ENCODE data around the gene ZNF496.

The ZNF496 gene

GRCh38 chr1:247330548-247331171 is 1.0 kb downstream of the ZNF496 start:
- Histone ChIP-seq H2AFZ (ENCODE audit: low read length) (peak overlapping the region; percentile 98), H3K36me3 (replicated peaks; ENCODE audit: insufficient read depth, low read length) (no peaks in the 10 kb centered on the region), H3K9me3 (replicated peaks; ENCODE audit: insufficient read depth, low read length) (no peaks in the 10 kb centered on the region), H3K27ac (ENCODE audit: low read length) (no peak overlapping the region), H3K4me1 (ENCODE audit: low read length) (0 out of 2 replicates have a peak, but pooled peaks cover 5% of the 10 kb centered on the region), H3F3A (ENCODE audit: insufficient read depth, low read length) (no peaks in the 10 kb centered on the region), H4K20me1 (ENCODE audit: insufficient read depth, low read length) (no peaks in the 10 kb centered on the region), H3K4me3 (ENCODE audit: low read length) (peak overlapping the region; percentile 89), H3K9me2 (replicated peaks; ENCODE audit: insufficient read depth, low read length) (no peaks in the 10 kb centered on the region), H3K79me2 (ENCODE audit: low read length) (peaks cover 6% of the 10 kb centered on the region; the same call in 1 of the 2 replicates), H3K27me3 (replicated peaks; ENCODE audit: insufficient read depth, low read length) (no peaks in the 10 kb centered on the region), H3K4me2 (ENCODE audit: low read depth, low read length) (peak overlapping the region; percentile 79), H3K9ac (ENCODE audit: low read length) (peak overlapping the region; percentile 82)
- TF ChIP-seq, protein P1, sequence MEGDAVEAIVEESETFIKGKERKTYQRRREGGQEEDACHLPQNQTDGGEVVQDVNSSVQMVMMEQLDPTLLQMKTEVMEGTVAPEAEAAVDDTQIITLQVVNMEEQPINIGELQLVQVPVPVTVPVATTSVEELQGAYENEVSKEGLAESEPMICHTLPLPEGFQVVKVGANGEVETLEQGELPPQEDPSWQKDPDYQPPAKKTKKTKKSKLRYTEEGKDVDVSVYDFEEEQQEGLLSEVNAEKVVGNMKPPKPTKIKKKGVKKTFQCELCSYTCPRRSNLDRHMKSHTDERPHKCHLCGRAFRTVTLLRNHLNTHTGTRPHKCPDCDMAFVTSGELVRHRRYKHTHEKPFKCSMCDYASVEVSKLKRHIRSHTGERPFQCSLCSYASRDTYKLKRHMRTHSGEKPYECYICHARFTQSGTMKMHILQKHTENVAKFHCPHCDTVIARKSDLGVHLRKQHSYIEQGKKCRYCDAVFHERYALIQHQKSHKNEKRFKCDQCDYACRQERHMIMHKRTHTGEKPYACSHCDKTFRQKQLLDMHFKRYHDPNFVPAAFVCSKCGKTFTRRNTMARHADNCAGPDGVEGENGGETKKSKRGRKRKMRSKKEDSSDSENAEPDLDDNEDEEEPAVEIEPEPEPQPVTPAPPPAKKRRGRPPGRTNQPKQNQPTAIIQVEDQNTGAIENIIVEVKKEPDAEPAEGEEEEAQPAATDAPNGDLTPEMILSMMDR (IDR thresholded peaks at IDR 0.05; ENCODE audit: low read length), result no peak
- TF ChIP-seq EZH2phosphoT487 (IDR thresholded peaks at IDR 0.05; ENCODE audit: low read length) (no peak), EZH2 (optimal IDR thresholded peaks at IDR 0.05; ENCODE audit: low read depth, low read length) (no peak)
- no peak for DNase-seq

DNA sequence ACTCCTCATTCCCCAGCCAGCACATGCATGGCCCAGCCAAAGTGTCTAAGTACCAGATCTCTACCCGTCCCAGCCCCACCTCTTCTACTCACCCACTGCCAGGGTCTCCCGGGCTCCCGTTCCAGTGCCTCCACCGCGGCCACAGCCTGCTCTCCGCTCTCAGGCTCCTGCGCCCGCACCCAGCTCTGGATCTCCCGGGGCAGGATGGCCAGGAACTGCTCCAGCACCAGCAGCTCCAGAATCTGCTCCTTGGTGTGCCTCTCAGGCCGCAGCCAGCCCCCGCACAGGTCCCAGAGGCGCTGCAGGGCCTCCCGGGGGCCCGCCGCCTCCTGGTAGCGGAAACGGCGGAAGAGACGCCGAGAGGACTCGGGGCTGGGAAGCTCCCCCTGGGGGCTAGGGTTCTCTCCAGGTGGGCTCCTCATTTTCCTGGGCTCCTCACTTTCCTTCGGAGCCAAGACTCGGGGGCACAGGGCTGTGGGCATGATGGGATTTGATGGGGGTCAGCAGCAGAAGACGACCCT is 2.5 kb downstream of the ZNF496 start:
- TF ChIP-seq, protein P1 (IDR thresholded peaks at IDR 0.05; ENCODE audit: low read length), result no peak
- TF ChIP-seq EZH2 (optimal IDR thresholded peaks at IDR 0.05; ENCODE audit: low read depth, low read length), result no peak
- TF ChIP-seq EZH2phosphoT487 (IDR thresholded peaks at IDR 0.05; ENCODE audit: low read length), result no peak
- H3K9me3 ChIP-seq (replicated peaks; ENCODE audit: insufficient read depth, low read length), result no peaks in the 10 kb centered on the region
- H3K4me2 ChIP-seq (ENCODE audit: low read depth, low read length), result no peak overlapping the region
- H3K27me3 ChIP-seq (replicated peaks; ENCODE audit: insufficient read depth, low read length), result no peaks in the 10 kb centered on the region
- no peaks in the 10 kb centered on the region for H3K36me3 ChIP-seq (replicated peaks; ENCODE audit: insufficient read depth, low read length)
- H4K20me1 ChIP-seq (ENCODE audit: insufficient read depth, low read length), result no peaks in the 10 kb centered on the region
- H2AFZ ChIP-seq (ENCODE audit: low read length), result no peak overlapping the region
- H3K79me2 ChIP-seq (ENCODE audit: low read length), result peaks cover 6% of the 10 kb centered on the region; the same call in 1 of the 2 replicates
- H3K9ac ChIP-seq (ENCODE audit: low read length), result no peak overlapping the region
- no peaks in the 10 kb centered on the region for H3K9me2 ChIP-seq (replicated peaks; ENCODE audit: insufficient read depth, low read length)
- H3K27ac ChIP-seq (ENCODE audit: low read length), result no peak overlapping the region
- H3F3A ChIP-seq (ENCODE audit: insufficient read depth, low read length), result no peaks in the 10 kb centered on the region
- no peak for DNase-seq
- H3K4me1 ChIP-seq (ENCODE audit: low read length), result 0 out of 2 replicates have a peak, but pooled peaks cover 5% of the 10 kb centered on the region
- H3K4me3 ChIP-seq (ENCODE audit: low read length), result no peak overlapping the region

DNA sequence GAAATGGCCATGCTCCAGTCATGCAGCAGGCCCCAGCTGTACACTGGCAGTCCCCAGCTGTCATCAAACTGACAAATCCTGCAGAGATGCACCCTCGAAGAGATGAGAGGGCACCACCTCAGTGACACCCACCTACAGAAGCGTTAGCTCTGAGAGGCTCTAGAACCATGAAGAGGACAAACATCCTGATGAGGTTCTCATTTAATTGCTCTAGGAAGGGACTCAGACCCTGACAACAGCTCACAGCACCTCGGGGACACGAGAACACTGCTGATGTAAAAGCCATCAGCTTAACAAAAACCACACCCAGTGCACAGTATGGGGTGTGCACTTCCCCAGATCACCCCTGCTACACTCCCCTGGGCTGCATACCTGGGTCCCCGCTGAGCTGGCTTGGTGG is 3.4 kb downstream of the ZNF496 start:
- no peaks in the 10 kb centered on the region for H3K9me3 ChIP-seq (replicated peaks; ENCODE audit: insufficient read depth, low read length)
- H3F3A ChIP-seq (ENCODE audit: insufficient read depth, low read length), result no peaks in the 10 kb centered on the region
- H3K4me3 ChIP-seq (ENCODE audit: low read length), result no peak overlapping the region
- no peak overlapping the region for H3K4me2 ChIP-seq (ENCODE audit: low read depth, low read length)
- H3K9me2 ChIP-seq (replicated peaks; ENCODE audit: insufficient read depth, low read length), result no peaks in the 10 kb centered on the region
- H3K27me3 ChIP-seq (replicated peaks; ENCODE audit: insufficient read depth, low read length), result no peaks in the 10 kb centered on the region
- H3K36me3 ChIP-seq (replicated peaks; ENCODE audit: insufficient read depth, low read length), result no peaks in the 10 kb centered on the region
- H2AFZ ChIP-seq (ENCODE audit: low read length), result no peak overlapping the region
- H3K4me1 ChIP-seq (ENCODE audit: low read length), result 0 out of 2 replicates have a peak, but pooled peaks cover 5% of the 10 kb centered on the region
- H4K20me1 ChIP-seq (ENCODE audit: insufficient read depth, low read length), result no peaks in the 10 kb centered on the region
- TF ChIP-seq EZH2 (optimal IDR thresholded peaks at IDR 0.05; ENCODE audit: low read depth, low read length) (no peak), EZH2phosphoT487 (IDR thresholded peaks at IDR 0.05; ENCODE audit: low read length) (no peak)
- TF ChIP-seq, protein P1 (IDR thresholded peaks at IDR 0.05; ENCODE audit: low read length), result no peak
- peaks cover 6% of the 10 kb centered on the region; the same call in 1 of the 2 replicates for H3K79me2 ChIP-seq (ENCODE audit: low read length)
- no peak overlapping the region for H3K27ac ChIP-seq (ENCODE audit: low read length)
- H3K9ac ChIP-seq (ENCODE audit: low read length), result no peak overlapping the region
- DNase-seq, result no peak
